ENCODE results near the gene ZNF804A. TPM values are rescaled to one million over a fixed set of nuclear protein-coding genes. Genes with fewer than 3 reads are reported as not detected.

The ZNF804A gene
- total RNA-seq, 1 donor from 2014 or later, result 2.3 TPM

DNA sequence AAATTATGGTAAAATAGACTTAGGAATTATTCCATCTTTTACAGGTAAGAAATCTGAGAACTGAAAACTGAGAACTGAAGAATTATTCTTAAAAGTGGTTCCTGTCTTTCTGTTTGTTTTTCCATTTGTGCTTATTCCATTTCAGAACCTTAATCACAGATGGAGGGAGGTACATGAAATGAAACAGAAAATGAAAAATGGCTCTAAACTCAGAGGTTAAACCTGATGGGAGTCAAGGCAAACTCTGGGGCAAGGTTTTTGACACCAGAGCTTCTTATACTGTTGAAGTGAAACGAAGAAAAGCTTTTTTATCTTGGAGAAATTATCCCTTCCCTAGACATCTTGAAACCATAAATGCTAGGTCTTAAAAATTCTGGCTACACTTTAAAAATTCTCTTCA, 182.1 kb downstream of the ZNF804A start:
- intact Hi-C loops (cut with micrococcal nuclease), result no loop called here
- Mint-ChIP-seq H3K27me3 (no peaks in the 10 kb centered on the region), H3K4me3 (no peak overlapping the region), H3K9me3 (no peaks in the 10 kb centered on the region), H3K27ac (no peak overlapping the region), H3K36me3 (ENCODE audit: low read depth) (no peaks in the 10 kb centered on the region), H3K4me1 (no peaks in the 10 kb centered on the region)
- no peak for ATAC-seq (ENCODE audit: low read depth)
- POLR2A ChIA-PET, result no interaction called here
- TF ChIP-seq, protein P1, sequence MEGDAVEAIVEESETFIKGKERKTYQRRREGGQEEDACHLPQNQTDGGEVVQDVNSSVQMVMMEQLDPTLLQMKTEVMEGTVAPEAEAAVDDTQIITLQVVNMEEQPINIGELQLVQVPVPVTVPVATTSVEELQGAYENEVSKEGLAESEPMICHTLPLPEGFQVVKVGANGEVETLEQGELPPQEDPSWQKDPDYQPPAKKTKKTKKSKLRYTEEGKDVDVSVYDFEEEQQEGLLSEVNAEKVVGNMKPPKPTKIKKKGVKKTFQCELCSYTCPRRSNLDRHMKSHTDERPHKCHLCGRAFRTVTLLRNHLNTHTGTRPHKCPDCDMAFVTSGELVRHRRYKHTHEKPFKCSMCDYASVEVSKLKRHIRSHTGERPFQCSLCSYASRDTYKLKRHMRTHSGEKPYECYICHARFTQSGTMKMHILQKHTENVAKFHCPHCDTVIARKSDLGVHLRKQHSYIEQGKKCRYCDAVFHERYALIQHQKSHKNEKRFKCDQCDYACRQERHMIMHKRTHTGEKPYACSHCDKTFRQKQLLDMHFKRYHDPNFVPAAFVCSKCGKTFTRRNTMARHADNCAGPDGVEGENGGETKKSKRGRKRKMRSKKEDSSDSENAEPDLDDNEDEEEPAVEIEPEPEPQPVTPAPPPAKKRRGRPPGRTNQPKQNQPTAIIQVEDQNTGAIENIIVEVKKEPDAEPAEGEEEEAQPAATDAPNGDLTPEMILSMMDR (IDR thresholded peaks at IDR 0.05), result no peak
- DNase-seq, result no peak
- CTCF ChIA-PET, result no interaction called here

DNA sequence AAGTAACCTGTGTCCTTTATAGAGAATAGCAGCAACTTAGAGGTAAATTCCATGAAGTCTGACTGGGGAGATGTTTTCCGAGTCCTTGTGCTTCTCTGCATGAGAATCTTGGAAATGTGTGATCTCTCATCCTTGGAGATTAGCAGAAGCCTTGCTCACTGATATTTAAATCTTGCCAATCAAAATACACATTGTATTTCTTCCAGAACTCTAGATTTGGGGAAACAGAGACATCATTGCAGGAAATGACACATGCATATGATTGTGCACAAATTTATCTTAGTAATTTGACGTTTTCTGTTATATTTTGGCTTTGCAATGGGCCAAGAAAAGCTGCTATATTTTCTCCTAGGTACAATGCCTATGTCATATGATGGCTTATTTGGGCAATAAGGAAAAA, 182.6 kb downstream of the ZNF804A start:
- no peaks in the 10 kb centered on the region for H3K4me1 Mint-ChIP-seq
- H3K27ac Mint-ChIP-seq, result no peak overlapping the region
- no peaks in the 10 kb centered on the region for H3K9me3 Mint-ChIP-seq
- no peak overlapping the region for H3K4me3 Mint-ChIP-seq
- ChIA-PET CTCF (no interaction called here), POLR2A (no interaction called here)
- TF ChIP-seq, protein P1 (IDR thresholded peaks at IDR 0.05), result no peak
- DNase-seq, result no peak
- intact Hi-C loops (cut with micrococcal nuclease), result no loop called here
- no peaks in the 10 kb centered on the region for H3K27me3 Mint-ChIP-seq
- no peak for ATAC-seq (ENCODE audit: low read depth)
- no peaks in the 10 kb centered on the region for H3K36me3 Mint-ChIP-seq (ENCODE audit: low read depth)

DNA sequence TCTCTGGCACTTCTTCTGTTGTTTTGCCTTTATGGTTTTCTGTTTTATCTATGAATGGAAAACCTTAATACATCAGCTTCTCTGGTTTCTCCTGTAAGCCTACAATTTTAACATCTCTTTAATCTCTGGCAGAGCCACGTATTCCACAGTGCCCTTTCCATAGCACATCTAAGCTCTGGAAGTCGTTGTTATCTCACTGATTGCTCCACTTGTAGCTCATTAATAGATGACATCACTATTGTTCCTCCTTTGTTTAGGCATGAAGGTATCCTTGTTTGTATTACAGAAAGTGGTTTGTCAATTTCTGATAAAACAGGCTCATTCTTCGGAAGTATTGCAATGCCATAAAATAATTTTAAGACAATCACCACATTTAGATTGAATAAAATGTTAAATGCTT, 185.2 kb downstream of the ZNF804A start:
- Mint-ChIP-seq H3K36me3 (ENCODE audit: low read depth) (no peaks in the 10 kb centered on the region), H3K9me3 (peaks cover 4% of the 10 kb centered on the region), H3K27me3 (no peaks in the 10 kb centered on the region), H3K27ac (no peak overlapping the region), H3K4me1 (no peaks in the 10 kb centered on the region), H3K4me3 (no peak overlapping the region)
- intact Hi-C loops (cut with micrococcal nuclease), result no loop called here
- POLR2A ChIA-PET, result interaction anchor here (0.6 kb wide), 1 partner anchor 53 kb away, joined by 3 read pairs; no protein-coding TSS in a partner anchor
- TF ChIP-seq, protein P1 (IDR thresholded peaks at IDR 0.05), result no peak
- DNase-seq (no peak), ATAC-seq (ENCODE audit: low read depth) (no peak)
- CTCF ChIA-PET, result no interaction called here

DNA sequence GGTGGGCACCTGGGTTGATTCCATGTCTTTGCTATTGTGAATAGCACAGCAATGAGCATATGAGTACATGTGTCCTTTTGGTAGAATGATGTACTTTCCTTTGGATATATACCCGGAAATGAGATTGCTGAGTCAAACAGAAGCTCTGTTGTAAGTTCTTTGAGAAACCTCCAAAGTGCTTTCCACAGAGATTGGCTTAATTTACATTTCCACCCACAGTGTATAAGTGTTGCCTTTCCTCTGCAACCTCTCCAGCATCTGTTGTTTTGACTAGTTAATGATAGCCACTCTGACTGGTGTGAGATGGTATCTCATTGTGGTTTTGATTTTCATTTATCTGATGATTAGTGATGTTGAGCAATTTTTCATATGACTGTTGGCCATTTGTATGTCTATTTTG, 194.8 kb downstream of the ZNF804A start:
- ChIA-PET CTCF (no interaction called here), POLR2A (no interaction called here)
- peaks cover 5% of the 10 kb centered on the region for H3K4me1 Mint-ChIP-seq
- intact Hi-C loops (cut with micrococcal nuclease), result no loop called here
- no peaks in the 10 kb centered on the region for H3K36me3 Mint-ChIP-seq (ENCODE audit: low read depth)
- H3K9me3 Mint-ChIP-seq, result peaks cover 9% of the 10 kb centered on the region
- no peaks in the 10 kb centered on the region for H3K27me3 Mint-ChIP-seq
- DNase-seq, result no peak
- no peak for ATAC-seq (ENCODE audit: low read depth)
- H3K4me3 Mint-ChIP-seq, result no peak overlapping the region
- no peak overlapping the region for H3K27ac Mint-ChIP-seq
- TF ChIP-seq, protein P1 (IDR thresholded peaks at IDR 0.05), result no peak

DNA sequence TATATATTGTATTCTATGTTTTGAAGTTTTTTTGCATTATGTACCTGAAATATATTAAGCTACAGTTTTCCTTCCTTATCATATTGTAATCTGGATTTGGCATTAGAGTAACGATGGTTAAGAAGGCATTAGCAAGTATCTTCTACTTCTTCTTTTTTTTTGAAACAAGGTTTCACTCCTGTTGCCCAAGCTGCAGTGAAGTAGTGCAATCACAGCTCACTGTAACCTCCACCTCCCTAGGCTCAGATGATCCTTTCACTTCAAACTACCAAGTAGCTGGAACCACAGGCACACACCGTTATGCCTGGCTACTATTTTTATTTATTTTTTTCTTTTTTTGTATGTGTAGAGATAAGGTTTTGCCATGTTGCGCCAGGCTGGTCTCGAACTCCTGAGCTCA, 201.1 kb downstream of the ZNF804A start:
- Mint-ChIP-seq H3K36me3 (ENCODE audit: low read depth) (no peaks in the 10 kb centered on the region), H3K27me3 (no peaks in the 10 kb centered on the region), H3K27ac (no peak overlapping the region), H3K9me3 (no peaks in the 10 kb centered on the region), H3K4me3 (no peak overlapping the region), H3K4me1 (peaks cover 5% of the 10 kb centered on the region)
- ChIA-PET POLR2A (no interaction called here), CTCF (no interaction called here)
- TF ChIP-seq, protein P1 (IDR thresholded peaks at IDR 0.05), result no peak
- ATAC-seq (ENCODE audit: low read depth) (no peak), DNase-seq (no peak)
- intact Hi-C loops (cut with micrococcal nuclease), result no loop called here

Measured in activated B cell treated with CpG ODN at 0.5 μM for 24 hours (primary cell).